ENCODE results near the gene GIT1. TPM values are rescaled to one million over a fixed set of nuclear protein-coding genes. Genes with fewer than 3 reads are reported as not detected.

The GIT1 gene
- total and polyA plus RNA-seq, 2 of the 13 experiments (the other 11 are each of a cell fraction or from before 2014, with no cell fraction given), result 14.2 to 30.8 TPM

DNA sequence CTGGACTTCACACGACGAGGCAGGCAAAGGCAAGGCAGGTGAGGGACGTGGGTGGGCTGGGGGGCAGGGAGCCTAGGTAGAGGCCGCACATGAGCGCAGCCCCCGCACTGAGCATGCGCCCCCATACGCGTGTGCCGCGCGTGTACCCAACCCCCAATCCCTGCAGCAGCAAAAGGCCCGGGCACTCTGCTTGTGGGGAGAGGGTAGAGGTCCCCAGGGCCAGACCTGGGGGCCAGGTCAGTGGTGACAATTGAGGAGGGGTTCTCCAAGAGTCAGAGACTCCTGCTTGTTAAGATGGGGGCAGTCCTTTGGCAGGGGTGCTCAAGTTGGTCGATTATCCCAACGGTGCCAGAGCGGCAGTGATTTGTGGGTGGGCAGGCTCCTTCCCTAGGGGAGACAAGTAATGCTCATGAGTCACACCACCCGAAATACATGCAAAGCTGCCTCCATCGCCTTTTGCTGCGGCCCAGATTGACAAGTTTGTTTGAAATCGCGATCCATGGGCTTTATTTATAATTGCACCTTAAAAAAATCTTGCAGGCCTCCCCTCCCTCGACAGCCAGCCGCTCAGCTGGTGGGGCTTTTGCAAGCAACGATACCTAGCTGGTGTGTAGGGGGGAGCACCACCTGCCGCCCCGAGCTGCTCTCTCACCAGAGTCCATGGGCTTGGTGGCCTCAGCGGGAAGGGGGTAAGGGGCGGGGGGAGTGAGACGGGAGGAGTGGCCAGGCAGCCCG is 1.1 kb upstream of the GIT1 start (continued):
- TF ChIP-seq SRSF4 (IDR thresholded peaks at IDR 0.05; ENCODE audit: low read depth, low read length, poor library complexity, severe bottlenecking) (no peak), RBAK (CRISPR knock-in tag; IDR thresholded peaks at IDR 0.05) (peak; percentile 41; the same call in 1 of the 2 replicates), FOXM1 (CRISPR knock-in tag; IDR thresholded peaks at IDR 0.05) (no peak), ZNF564 (CRISPR knock-in tag; IDR thresholded peaks at IDR 0.05) (no peak), ZNF550 (CRISPR knock-in tag; IDR thresholded peaks at IDR 0.05; ENCODE audit: borderline replicate concordance) (no peak), ZNF260 (CRISPR knock-in tag; IDR thresholded peaks at IDR 0.05; ENCODE audit: borderline replicate concordance, low read depth) (no peak), HDAC2 (CRISPR knock-in tag; IDR thresholded peaks at IDR 0.05) (no peak), ZKSCAN5 (CRISPR knock-in tag; IDR thresholded peaks at IDR 0.05) (no peak), ZNF678 (CRISPR knock-in tag; IDR thresholded peaks at IDR 0.05) (no peak), MAFF (IDR thresholded peaks at IDR 0.05; ENCODE audit: low read depth, low read length) (no peak), TAF1 (CRISPR knock-in tag; IDR thresholded peaks at IDR 0.05) (no peak)
- TF ChIP-seq, protein P1, sequence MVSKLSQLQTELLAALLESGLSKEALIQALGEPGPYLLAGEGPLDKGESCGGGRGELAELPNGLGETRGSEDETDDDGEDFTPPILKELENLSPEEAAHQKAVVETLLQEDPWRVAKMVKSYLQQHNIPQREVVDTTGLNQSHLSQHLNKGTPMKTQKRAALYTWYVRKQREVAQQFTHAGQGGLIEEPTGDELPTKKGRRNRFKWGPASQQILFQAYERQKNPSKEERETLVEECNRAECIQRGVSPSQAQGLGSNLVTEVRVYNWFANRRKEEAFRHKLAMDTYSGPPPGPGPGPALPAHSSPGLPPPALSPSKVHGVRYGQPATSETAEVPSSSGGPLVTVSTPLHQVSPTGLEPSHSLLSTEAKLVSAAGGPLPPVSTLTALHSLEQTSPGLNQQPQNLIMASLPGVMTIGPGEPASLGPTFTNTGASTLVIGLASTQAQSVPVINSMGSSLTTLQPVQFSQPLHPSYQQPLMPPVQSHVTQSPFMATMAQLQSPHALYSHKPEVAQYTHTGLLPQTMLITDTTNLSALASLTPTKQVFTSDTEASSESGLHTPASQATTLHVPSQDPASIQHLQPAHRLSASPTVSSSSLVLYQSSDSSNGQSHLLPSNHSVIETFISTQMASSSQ (IDR thresholded peaks at IDR 0.05; ENCODE audit: low read depth), result no peak
- TF ChIP-seq, protein P1 (CRISPR knock-in tag; IDR thresholded peaks at IDR 0.05; ENCODE audit: borderline replicate concordance), result no peak; the same call in 1 of the 2 replicates
- TF ChIP-seq, protein P2, sequence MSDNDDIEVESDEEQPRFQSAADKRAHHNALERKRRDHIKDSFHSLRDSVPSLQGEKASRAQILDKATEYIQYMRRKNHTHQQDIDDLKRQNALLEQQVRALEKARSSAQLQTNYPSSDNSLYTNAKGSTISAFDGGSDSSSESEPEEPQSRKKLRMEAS (IDR thresholded peaks at IDR 0.05), result peak; percentile 80
- TF ChIP-seq, protein P3, sequence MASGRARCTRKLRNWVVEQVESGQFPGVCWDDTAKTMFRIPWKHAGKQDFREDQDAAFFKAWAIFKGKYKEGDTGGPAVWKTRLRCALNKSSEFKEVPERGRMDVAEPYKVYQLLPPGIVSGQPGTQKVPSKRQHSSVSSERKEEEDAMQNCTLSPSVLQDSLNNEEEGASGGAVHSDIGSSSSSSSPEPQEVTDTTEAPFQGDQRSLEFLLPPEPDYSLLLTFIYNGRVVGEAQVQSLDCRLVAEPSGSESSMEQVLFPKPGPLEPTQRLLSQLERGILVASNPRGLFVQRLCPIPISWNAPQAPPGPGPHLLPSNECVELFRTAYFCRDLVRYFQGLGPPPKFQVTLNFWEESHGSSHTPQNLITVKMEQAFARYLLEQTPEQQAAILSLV (CRISPR knock-in tag; IDR thresholded peaks at IDR 0.05; ENCODE audit: borderline replicate concordance), result no peak; the same call in 1 of the 2 replicates
- TF ChIP-seq, protein P4, sequence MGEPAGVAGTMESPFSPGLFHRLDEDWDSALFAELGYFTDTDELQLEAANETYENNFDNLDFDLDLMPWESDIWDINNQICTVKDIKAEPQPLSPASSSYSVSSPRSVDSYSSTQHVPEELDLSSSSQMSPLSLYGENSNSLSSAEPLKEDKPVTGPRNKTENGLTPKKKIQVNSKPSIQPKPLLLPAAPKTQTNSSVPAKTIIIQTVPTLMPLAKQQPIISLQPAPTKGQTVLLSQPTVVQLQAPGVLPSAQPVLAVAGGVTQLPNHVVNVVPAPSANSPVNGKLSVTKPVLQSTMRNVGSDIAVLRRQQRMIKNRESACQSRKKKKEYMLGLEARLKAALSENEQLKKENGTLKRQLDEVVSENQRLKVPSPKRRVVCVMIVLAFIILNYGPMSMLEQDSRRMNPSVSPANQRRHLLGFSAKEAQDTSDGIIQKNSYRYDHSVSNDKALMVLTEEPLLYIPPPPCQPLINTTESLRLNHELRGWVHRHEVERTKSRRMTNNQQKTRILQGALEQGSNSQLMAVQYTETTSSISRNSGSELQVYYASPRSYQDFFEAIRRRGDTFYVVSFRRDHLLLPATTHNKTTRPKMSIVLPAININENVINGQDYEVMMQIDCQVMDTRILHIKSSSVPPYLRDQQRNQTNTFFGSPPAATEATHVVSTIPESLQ (CRISPR knock-in tag; conservative IDR thresholded peaks at IDR 0.05), result no peak
- TF ChIP-seq, protein P5, sequence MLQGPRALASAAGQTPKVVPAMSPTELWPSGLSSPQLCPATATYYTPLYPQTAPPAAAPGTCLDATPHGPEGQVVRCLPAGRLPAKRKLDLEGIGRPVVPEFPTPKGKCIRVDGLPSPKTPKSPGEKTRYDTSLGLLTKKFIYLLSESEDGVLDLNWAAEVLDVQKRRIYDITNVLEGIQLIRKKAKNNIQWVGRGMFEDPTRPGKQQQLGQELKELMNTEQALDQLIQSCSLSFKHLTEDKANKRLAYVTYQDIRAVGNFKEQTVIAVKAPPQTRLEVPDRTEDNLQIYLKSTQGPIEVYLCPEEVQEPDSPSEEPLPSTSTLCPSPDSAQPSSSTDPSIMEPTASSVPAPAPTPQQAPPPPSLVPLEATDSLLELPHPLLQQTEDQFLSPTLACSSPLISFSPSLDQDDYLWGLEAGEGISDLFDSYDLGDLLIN (CRISPR knock-in tag; IDR thresholded peaks at IDR 0.05; ENCODE audit: borderline replicate concordance), result no peak
